GM21381 (cell line): ENCODE data around the gene EBI3.
"Not testable (repeated sequence)": the region's sequence is repeated elsewhere in the genome, so short reads cannot be mapped to it uniquely, and the experiment has no call there.

Experiments
- ATAC-seq: cut with Tn5 transposase; IDR thresholded peaks from one replicate; pipeline ENCODE4 v1.9.1; 2021; ENCODE audit warnings: mild to moderate bottlenecking, moderate library complexity; ENCODE audit not compliant: unreplicated experiment

The EBI3 gene

GRCh38 chr19:4233282-4233853 lies 4.0 kb downstream of the EBI3 start:
- no peak for ATAC-seq

GRCh38 chr19:4234142-4234861 lies 5.0 kb downstream of the EBI3 start:
- no peak for ATAC-seq

GRCh38 chr19:4234862-4235201 lies 5.5 kb downstream of the EBI3 start:
- no peak for ATAC-seq

- ATAC-seq = not testable (repeated sequence)
Measured at GRCh38 chr19:4237510-4237909, 8.2 kb downstream of the EBI3 start.

GRCh38 chr19:4238831-4239230 lies 9.5 kb downstream of the EBI3 start:
- no peak for ATAC-seq

DNA sequence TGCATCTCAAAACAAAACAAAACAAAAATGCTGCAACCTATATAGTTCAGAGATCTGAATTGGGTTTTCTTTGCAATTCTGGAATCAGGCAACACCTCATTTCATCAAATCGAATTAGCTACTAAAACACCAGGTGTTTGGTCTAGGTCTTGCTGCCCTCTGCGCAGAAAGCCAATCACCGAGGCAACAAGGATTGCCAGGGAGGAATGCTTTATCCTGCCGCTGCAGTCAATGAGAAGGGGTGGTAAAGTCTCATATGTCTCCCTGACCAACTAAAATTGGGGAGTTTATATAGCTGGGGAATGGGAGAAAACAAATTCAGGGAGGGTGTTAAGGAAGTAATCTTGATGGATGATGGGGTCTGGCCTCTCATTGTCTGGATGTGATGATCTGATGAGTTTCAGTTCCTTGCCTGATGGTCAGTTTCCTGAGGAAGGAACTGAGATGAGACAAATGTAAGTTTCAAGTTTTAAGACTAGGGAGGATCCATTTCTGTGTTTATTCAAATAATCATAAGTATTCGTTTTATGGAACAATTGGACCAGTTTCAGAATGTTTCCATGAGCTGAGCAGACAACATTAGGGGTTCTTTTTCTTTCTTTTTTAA lies 12.6 kb downstream of the EBI3 start:
- ATAC-seq = no peak

DNA sequence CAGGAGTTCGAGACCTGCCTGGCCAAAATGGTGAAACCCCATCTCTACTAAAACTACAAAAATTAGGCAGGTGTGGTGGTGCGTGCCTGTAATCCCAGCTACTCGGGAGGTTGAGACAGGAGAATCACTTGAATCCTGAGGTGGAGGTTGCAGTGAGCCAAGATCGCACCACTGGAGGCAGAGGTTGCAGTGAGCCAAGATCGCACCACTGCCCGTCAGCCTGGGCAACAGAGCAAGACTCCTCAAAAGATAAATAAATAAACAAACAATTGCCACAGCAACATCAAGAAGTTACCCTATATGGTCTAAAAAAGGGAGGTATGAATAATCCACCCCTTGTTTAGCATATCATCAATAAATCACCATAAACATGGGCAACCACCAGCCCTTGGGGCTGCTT lies 16.6 kb downstream of the EBI3 start:
- not testable (repeated sequence) for ATAC-seq

DNA sequence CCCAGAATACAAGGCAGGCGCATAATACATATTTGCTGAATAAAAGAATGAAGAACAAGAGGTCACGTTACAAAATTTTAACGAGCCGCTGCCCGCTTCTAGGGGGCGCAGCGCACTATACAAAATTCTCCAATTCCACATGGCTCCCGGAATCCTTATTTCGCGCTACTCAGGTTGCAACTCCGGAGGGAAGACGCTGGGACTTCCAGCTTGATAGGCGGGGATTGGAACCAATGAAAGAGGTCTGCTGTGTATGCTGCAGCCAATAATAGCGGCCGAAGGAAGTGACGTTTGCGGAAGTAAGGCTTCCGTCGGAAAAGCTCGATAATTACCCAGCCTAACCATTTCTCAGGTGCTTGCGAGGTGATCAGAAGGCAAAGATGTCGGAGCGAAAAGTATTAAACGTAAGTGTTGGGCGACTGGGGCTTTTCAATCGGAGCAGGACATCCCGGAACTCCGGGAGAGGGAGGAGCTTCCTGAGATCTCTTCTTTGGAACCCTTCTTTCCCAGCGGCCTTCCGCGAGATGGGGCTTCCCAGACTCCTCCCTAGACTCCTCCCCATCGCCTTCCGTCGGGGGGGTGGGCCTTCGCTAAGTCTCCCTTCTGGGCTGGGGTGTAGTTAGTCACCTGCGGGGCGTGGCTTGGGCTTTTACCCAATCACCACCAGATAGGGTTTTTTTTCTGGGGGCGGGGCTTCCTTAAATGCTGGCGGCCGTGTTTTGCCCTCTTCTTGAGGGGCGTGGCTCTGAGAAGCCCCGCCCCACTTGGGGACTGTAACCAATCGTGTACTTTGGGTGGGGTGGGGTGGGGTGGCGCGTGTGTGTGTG lies 17.7 kb downstream of the EBI3 start, which contains the start of gene YJU2:
TSS of gene YJU2 (plus strand) at position 314 of the 827 bp plus-strand sequence. CDS start at position 381, 67 bp downstream.
- ATAC-seq = peak; percentile 81

DNA sequence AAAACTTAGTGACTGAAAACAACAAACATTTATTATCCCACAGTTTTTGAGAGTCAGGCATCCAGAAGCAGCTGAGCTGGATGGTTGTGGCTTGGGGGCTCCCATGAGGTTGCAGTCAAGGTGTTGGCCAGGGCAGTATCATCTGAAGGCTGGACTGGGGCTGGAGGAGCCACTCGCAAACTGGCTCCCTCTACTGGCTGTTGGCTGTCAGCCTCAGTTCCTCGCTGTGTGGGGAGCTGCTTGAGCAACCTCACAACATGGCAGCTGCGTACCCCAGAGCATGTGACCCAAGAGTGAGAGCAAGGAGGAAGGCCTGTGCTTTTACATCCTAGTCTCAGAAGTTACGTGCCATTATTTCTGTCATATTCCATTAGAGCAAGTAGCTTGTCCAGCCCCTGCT lies 27.2 kb downstream of the EBI3 start:
- no peak for ATAC-seq

DNA sequence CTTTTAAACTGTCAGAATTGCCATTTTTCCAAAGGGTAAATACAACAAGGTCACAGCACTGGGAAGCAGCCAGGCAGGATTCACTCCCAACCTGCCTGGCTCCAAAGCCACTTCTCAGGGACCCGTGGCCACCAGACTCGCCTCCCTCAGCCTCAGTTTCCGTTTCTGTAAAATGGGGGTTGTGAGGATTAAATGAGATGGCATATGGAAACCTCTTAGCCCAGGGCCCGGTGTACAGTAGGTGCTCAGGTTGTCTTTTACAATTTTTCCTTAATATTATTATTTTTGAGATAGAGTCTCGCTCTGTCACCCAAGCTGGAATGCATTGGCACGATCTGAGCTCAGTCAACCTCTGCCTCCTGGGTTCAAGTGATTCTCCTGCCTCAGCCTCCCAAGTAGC lies 27.7 kb downstream of the EBI3 start:
- no peak for ATAC-seq

DNA sequence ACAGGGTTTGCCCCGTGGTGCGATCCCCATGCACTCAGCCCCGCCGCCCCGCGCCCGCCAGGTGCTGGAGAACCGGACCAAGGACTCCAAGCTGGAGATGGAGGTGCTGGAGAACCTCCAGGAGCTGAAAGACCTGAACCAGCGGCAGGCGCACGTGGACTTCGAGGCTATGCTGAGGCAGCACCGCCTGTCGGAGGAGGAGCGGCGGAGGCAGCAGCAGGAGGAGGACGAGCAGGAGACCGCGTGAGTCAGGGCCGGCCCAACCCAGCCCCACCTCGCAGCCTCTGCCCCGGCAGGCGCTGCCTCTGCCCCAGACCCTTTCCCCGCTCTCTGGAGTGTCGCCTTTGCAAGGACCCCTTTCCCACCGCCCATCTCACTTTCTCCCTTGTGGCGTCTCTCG lies 28.9 kb downstream of the EBI3 start:
- ATAC-seq = no peak

- no peak for ATAC-seq
Measured at GRCh38 chr19:4260613-4261191, 31.4 kb downstream of the EBI3 start.

- no peak for ATAC-seq
Measured at GRCh38 chr19:4264812-4265211, 35.5 kb downstream of the EBI3 start.

DNA sequence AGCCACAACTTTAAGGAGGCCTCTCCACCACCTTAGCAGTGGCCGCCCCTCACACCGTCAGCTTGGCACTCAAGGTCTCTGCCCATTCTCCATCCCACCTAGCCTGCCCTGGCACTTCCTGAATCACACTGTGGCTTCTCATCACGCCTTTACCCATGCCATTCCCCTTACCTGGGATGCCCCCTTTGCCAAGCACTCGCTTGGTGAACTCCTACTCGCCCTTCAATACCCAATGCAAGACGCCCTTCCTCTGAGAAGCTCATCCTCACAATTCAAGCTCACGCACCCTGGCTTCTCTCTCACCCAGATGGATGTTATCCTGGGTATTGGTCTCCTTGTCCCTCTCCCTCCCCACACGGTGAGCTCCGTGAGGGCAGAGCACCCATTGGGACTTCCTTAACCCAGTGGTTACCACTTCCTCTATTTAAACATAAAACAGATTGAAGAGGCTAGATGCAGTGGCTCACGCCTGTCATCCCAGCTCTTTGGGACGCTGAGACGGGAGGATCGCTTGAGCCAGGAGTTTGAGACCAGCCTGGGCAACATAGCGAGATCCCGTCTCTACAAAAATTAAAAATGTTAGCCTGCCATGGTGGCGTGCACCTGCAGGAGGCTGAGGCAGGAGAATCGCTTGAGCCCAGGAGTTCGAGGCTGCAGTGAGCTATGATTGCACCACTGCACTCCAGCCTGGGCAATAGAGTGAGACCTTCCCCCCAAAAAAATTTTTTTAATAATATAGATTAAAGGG lies 37.1 kb downstream of the EBI3 start:
- ATAC-seq = no peak

- ATAC-seq = no peak
Measured at GRCh38 chr19:4267101-4267900, 38.0 kb downstream of the EBI3 start.

- ATAC-seq = no peak
Measured at GRCh38 chr19:4267901-4268815, 38.8 kb downstream of the EBI3 start.

DNA sequence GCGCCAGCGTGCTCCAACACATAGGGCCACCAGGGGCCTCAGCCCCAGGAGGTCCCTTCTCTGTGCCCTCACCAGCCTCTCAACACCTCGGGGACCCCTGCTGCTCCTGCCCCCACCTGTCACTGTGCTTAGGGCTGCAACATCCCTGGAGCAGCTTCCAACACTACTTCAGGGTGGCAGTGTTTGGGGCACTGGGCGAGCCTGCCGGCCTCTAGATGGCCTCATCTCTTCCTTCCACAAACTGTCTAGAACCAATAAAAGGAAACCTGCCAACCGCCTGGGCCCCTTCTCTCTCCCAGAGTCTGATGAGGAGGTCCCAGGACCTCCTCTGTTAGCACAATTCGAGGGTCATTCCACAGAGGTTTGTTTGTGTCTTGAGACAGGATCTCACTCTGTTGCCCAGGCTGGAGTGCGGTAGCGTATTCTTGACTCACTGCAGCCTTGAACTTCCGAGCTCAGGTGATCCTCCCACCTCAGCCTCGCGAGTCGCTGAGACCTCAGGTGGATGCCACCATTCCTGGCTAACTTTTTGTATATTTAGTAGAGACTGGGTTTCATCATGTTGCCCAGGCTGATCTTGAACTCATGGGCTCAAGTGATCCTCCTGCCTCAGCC lies 39.6 kb downstream of the EBI3 start:
- no peak for ATAC-seq

- no peak for ATAC-seq
Measured at GRCh38 chr19:4272894-4273293, 43.6 kb downstream of the EBI3 start.
